HG03196 (cell line): ENCODE measurements around the gene DYNLT4.
"Not testable (repeated sequence)": the region's sequence is repeated elsewhere in the genome, so short reads cannot be mapped to it uniquely, and the experiment has no call there.

Experiments used
- ATAC-seq: cut with Tn5 transposase; IDR thresholded peaks from one replicate; pipeline ENCODE4 v1.9.1; 2021; ENCODE audit not compliant: unreplicated experiment

The DYNLT4 gene

GRCh38 chr1:44775078-44775929, 31.8 kb downstream of the DYNLT4 start, which contains the start of gene RPS8:
Gene RPS8, plus strand, starts transcription at chr1:44775540. Its CDS starts 57 bp downstream, at chr1:44775597.
- ATAC-seq = peak; percentile 84

- ATAC-seq = not testable (repeated sequence)
Measured at GRCh38 chr1:44766421-44766820, 40.7 kb downstream of the DYNLT4 start.

- no peak for ATAC-seq
Measured at GRCh38 chr1:44760876-44761275, 46.3 kb downstream of the DYNLT4 start.

GRCh38 chr1:44759077-44759476, 48.1 kb downstream of the DYNLT4 start:
- no peak for ATAC-seq

- ATAC-seq = no peak
Measured at GRCh38 chr1:44757420-44757819, 49.7 kb downstream of the DYNLT4 start.
